CD1c-positive myeloid dendritic cell (primary cell): ENCODE results near the gene AKT1S1.
A peak's percentile ranks its signal among the peaks of the same experiment; 100 is the strongest.

Source experiments
- DNase-seq: peaks from one replicate; pipeline ENCODE4 v3.0.0-alpha.2; 2016; ENCODE audit errors: extremely low spot score

The AKT1S1 gene

DNA sequence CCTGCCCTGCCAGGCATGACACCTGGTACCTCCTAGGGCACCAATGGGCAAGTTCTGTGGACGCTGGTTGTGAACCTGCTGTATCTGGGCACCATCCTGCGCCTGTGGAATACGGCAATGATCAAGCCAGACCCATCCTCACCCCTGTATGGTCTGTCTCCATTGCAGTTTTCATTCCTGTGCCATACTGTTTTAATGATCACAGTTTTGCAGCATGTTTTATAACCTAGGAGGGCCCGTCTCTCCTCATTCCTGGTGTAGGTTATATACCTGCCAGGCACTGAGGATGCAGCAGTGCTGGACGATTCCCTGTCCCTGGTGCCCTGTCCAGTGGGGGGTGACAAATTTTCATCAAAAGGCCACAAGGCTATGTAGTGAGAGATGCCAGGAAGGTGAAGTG lies 5.9 kb upstream of the AKT1S1 start:
- DNase-seq = no peak

DNA sequence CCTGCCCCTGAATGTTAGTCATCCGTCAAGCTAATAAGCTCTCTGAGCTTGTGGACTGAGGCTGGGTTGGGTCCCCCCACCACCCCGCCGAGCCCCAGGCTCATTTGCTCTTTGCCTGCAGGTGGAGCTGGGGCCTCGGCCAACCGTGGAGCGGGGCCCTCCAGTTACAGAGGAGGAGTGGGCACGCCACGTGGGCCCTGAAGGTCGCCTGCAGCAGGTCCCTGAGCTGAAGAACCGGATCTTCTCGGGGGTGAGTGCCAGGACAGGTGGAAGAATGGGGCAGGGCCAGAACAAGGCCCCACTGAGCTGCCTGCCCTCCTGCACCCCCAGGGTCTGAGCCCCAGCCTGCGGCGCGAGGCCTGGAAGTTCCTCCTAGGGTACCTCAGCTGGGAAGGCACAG lies 5.5 kb upstream of the AKT1S1 start:
- no peak for DNase-seq

DNA sequence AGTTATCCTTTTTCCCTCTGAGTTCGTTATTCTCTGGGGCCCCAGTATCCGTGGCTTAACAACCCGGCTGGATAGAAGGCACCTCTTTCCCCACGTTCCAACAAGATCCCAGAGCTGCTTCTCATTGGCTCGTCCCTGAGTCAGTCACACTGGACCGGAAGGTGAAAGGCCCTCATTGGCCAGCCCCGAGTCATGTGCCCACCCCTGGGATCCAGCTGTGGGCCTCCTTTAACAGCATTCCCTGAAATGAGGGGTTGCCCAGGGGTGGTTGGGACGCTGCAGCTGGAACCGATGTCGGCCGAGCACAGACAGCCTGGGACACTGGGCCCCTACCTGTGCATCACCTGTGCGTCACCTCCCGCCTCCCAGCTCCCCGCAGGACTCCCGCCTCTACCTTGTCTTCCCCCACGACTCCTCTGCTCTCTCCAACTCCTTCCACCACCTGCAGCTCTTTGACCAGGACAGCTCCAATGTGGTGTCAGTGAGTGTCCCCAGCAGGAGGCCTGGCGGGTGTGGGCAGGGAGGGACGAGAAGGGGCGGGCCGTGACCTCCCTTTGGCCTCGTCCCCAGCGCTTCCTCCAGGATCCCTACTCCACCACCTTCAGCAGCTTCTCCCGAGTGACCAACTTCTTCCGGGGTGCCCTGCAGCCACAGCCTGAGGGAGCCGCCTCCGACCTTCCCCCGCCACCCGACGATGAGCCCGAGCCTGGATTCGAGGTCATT lies 4.7 kb upstream of the AKT1S1 start:
- no peak for DNase-seq

DNA sequence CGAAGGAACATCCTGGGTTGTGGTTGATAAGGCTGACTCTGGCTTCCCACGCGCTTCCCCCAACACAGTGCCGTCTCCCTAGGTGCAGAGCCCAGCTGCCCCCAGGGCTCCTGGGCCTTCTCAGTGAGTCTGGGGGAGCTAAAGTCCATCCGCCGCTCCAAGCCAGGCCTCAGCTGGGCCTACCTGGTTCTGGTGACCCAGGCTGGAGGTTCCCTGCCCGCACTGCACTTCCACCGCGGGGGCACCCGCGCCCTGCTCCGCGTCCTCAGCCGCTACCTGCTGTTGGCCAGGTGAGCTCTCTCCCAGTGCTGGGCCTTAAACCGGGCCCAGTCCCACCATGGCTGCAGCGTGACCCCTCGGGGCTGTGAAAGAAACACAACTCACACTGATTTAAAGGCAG lies 4.0 kb upstream of the AKT1S1 start:
- DNase-seq = no peak

DNA sequence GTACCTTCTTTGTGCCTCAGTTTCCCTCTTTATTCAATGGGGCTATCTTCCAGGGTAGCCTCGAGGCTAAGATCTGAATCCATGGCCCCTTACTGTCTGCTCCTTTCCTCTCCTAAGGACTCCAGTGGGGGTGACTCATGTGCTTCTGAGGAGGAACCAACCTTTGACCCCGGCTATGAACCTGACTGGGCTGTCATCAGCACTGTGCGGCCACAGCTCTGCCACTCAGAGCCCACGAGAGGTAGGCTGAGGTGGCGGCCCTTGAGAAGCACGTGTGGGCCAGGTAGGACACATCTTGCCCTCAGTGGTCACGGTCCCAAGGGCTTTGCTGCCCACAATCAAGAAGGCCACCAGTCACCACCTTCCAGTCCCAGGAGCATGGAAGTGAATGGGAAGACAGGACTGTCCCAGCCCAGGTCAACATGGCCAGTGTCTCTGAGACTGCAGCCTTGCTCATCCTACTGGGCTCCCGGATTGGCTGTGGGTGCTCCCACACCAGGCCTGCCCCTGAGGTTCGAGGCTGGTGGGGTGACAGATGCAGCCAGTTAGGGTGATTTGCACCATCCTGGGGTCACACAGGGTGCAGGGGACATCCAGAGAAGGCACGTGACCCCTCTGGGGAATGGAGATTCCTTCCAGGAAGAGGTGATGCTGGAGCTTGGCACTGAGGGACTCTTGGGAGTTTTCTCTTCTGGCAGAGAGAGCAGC lies 3.2 kb upstream of the AKT1S1 start:
- no peak for DNase-seq

DNA sequence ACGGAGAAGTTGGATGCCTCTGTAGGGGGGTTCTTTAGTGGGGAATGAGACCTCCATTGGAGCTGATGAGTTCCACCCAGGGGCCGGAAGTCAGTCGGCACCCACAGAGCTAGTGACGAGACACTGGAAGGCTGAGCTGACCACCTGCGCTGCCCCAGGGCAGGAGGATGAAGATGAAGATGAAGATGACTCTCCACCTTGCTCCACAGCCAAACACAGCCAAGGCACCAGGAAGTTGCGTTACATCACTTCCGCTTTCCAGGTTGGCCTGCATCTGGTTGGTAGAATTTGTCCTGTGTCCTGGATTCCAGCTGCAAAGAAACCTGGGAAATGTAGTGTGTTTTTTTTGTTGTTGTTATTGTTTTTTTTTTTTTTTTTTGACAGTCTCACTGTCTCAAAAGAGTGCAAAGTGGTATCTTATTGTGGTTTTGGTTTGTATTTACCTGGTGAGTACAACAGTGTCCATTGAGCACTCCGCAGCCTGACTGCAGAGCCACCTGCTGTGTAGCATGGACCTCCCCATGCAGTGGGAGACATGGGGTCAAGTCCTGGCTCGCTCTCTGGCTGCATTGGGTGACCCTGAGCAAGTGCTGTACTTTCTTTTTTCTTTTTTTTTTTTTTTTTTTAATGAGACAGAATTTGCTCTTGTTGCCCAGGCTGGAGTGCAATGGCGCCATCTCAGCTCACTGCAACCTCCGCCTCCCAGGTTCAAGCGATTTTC lies 2.2 kb upstream of the AKT1S1 start:
- peak; percentile 43 for DNase-seq

DNA sequence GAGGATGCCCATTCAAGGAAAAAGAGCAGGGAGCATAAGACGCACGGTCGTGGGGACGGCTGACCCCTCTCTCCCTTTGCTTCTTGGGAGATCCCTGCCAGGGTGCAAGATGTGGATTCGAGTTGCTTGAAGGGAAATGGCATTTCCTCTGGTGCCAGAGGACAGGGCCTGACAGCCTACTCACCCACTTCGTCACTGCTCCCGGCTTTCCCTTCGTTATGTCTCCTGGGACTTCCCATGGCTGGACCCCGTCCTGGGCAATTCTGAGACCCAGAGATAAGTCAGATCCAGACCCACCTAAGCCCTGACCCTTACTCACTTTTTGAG lies 1.6 kb upstream of the AKT1S1 start:
- DNase-seq = no peak

DNA sequence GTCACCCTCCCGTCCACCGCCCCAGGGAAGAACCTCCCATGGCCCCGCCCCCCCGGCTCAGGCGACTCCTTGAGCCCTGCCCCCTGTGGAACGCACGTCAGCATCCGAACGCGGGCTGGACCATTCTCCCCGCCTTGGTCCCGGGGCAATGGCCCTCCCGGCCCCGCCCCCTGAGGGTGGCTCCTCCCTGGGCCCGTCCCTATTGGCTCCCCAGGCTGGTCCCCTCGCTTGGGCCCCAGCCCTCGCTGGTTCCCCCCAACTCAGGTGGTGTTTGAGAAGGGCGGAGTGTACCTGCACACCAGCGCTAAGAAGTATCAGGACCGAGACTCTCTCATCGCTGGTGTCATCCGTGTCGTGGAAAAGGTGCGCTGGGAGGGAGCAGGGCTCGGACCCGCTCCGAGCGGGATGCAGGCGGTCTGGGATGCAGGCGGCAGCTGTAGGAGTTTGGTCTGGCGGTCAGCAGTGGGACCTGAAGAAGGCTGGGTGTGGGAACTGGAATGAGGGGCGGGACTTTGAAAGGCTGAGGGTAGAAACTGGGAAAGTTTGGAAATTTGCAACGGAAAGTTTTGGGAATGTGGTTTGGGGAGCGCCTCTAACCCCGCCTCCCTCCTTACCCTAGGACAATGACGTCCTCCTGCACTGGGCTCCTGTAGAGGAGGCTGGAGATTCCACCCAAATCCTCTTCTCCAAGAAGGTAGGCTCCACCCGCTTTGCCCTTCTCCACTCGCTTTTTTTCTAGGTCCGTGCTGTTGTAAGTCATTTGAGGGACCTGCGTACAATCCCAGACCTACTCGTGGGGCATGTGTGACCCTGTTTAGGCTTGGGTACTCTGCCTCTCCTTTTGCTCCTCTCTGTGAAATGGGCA lies 956 bp upstream of the AKT1S1 start:
- peak; percentile 98 for DNase-seq

DNA sequence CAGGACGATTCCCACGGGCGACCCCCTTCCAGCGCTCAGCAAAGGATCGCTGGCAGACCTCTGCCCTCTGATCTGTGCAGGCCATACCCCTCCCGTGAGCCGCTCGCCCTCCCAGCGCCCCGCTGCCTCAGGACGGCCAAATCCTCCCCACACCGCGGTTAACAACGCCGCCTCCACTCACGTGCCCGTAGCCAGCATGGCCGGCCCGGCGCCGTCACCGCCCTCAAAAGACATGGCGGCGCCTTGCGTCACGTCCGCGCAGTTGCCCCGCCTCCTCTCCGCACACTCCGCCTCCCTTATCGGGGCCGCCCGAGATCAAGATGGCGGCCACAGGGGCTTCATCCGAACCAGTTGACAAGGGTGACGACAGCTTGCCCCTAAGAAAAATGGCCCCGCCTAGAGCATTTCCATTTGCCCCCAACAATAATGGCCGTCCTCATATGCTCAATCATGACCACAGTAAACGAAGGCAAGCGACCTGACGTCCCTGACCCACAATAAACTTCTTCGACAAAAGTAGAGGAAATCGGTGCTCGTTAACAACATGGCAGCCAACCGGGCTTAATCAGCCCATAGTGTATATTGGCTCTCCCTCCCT lies 634 bp downstream of the AKT1S1 start:
- DNase-seq = peak; percentile 99

DNA sequence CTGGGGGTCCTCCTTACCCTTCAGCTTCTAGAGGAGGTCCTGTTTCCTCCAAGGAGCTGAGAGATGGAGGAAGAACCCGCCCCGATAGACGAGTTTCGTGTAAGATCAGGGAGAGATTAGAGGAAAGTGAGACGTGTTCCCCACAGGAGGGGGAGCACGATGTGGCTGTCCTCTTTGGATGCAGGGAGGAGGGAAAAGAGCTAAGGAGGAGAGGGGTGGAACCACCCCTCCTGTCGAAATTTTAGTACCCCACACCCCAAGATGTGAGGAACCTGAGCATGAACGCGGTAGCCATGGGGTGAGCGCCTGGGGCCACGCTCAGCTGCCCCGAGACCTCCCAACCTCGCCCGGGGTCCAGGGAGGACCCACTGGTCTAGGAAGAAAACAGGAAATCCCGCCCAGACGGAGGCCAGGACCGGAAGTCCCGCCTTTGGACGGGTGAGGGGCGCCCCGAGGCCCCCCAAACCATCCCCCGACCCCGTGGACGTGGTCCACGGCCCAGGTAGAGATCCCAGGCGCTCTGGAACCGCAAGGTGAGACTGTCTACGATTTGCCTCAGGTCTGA lies 1.2 kb downstream of the AKT1S1 start:
- peak; percentile 51 for DNase-seq

DNA sequence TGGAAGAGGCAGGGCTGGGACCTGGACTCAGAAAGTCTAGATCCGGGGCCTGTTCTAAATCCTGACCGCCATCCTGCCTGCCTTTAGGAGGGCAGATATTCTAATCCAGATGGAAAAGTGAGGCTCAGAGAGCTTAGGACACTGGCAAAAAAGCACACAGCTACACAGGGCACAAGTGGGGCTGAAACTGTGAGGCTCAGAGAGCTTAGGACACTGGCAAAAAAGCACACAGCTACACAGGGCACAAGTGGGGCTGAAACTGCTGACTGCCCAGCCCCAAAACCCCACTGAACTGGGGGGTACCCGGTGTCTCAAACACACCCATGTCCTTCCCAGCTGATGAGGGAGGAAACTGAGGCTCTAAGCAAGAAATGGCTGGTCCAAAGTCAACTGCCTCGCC lies 2.0 kb downstream of the AKT1S1 start:
- DNase-seq = no peak

DNA sequence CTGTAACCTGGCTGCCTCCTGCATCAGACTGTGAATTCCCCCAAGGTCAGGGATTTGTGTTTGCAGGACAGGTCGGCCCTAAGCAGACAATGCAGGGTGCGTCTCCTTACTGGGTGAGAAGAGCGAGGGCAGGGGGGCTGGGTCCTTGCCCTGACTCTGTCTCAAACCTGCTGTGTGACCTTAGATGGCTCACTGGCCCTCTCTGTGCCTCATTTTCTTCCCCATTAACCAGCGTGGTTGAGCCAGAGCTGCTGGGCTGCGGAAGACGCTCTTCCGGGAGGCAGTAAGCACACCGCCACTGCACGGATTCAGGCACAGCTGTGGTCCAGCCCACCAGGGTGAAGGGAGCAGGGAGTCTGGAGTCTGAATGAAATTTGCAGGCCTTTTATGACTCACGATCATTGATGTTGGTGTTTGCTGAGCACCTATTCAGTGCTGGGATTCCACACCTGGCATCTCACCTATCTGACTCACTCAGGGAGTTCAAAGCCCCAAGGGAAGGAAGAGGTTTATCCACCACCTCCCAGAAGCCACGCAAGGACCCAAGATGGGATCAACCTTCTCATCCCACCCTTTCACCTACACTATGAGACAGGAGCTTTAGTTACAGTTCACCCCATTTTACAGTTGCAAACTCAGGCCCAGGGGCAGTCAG lies 2.5 kb downstream of the AKT1S1 start:
- no peak for DNase-seq

DNA sequence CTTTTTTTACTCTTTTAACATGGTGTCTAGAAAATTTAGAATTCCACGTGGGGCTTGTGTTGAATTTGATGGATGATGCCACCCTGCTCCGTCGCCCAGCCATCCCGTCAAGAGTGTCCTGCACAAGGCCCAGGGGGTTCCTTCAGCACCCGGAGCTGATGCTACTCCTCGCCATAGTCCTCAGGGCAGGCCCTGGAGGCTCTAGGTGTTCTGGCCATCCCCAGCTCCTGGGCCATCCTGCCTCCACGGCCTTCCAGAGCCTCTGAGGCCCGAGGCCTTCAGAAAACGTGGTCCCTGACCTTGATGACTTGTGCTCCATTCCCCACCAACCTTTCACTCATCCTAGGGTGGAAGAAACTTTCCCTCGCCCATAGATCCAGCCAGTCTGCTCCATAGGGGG lies 3.3 kb downstream of the AKT1S1 start:
- DNase-seq = no peak

DNA sequence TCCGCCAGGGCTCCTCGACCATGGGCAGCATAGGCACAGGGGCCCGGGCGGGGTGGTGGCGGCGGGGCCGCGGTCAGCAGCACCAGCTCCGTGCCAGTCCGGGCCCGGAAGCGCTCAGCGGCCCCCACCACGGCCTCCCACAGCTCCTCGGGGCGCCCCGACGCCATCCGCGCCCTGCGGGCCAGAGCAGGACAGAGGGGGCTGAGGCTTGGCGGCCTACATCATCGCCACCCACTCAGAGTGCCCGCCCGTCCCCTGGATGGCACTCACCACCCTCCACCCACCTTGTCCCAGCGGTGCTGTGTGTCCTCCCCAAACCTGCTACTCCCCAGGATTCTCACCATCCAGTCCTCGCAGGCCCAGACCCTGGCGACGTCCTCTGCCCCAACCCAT lies 4.0 kb downstream of the AKT1S1 start:
- DNase-seq = no peak

DNA sequence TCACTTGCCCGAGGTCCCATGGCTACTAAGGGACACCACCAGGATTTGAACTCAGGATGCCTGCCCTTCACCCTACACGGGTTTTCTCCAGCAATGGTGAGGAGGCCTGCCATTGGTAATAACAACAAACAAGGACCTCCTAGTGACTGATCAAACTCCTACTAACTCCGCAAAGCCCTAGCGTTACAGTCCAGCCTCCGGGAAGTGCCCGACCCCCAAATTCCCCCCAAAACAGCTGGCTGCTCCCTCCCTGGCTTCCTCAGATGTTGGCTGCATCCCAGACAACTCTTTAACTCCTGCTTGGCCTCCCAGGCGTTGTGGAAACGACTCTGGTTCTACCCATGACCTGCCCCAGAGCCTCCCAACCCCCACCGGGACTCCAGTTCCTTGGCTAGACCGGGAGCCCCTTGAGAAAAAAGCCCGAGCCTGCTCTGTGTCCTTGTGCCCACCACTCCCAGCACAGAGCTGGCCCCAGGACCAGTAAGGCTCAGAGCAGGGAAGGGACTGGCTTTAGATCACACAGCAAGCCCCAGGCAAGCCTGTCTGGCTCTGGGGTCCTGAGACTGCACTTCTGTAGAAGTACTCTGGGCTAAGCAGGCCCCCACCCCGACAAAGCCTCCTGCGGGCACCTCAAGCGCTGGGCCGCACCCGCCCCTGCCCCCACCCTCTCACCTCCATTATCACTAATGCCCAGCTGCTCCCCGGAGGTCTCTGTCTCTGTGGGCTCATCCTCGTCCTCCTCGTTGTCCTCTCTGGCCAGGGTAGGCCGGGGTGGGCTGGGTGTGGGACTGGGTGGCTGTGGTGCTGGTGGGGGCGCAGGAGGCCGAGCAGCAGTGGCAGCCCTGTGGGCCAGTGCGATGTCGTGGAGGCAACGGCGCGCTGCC lies 4.7 kb downstream of the AKT1S1 start:
- DNase-seq = no peak

DNA sequence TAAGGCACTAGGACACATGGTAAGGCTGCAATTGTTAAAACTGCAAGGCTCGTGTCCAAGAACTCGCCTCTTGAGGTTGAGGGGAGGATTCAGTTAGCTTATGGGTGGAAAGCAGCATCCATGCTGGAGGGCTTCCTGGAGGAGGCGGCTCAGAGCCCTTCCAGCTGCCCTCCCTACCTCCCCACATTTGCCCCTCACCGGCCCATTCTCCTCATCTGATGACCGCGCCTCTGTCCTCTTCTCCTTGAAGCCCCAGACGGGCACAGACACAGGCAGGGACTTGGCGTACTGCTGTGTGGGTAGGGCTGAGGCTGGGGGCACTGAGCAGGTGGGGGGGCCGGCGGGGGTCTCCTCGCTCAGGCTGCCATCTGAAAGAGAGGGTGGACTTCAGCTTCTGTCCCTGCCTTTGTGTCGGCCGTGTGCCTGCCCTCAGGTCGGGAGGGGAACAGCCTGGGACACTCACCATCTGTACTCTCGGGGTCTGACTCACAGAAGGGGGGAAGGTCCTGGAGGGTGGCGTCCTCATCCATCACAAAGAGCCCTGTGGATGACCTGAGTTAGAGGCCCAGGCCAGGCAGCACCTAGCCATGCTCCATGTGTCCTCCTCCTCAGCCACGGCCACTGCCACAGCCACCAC lies 5.7 kb downstream of the AKT1S1 start:
- DNase-seq = no peak

DNA sequence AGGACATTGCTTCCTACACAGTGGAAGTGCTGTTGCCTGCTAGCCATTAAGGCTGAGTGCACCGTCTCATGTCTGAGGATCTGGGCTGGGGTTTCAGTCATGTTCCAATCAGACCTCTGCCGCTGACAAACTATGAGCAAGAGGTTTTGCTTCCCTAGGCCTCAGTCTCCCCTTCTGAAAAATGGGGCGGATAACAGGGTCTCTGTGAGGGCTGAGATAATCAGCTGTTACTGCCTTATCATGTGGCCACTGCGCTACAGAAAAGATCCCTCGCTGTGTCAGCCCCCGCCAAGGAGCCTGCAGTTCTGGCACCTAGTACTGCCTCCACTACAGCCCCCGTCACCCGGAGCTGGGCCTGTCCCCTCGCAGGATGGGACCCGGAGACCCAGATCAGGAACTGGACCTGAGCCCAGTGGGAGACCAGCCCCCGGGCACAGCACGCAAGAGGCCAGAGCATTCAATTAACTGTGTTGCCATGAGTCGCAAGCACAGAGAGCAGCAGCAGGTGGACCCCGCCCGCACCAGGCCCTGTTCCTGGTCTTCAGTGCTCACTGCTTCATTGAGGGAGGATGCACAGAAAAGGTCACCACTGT lies 6.8 kb downstream of the AKT1S1 start:
- DNase-seq = no peak

DNA sequence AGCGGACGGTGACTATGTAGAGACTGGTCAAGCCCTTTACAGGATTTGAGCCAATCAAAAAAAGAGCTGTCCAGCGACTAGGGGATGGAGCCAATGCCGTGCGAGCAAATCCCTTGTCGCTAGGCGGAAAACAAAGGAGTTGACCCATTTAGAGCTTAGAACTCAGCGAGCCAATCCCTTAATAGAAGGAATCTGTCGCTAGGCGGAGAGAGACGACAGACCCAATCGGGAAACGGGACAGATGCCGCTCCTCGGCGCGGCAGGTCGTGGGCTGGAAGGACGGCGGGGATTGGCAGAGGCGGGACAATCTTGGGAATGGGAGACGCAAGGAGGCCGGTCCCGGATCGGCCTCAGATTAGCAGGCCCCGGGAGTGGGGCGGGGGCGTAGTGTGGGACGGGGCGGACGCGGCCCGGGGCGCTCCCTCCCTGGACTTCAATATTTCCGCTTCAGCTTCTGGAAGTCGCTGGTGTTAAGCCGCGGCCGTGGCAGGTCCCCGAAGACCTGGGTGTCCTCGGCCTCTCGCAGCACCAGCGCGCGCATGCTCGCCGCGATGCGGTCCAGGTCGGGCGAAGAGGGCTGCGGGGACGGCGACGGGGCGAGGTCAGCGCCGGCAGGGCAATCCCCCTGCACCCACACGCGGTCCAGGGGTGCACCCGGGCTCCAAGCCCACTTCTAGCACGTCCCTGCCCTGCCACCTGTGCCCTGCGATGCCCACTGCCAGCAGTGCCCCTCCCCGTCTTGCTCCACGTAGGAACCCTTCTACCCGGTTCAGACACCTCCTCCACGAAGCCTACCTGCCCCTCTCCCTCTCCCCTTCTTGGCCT lies 7.5 kb downstream of the AKT1S1 start:
- peak; percentile 99 for DNase-seq
